ENCODE measurements around the gene WNT1. TPM values are rescaled to one million over a fixed set of nuclear protein-coding genes. Genes with fewer than 3 reads are reported as not detected.
A peak's percentile ranks its signal among the peaks of the same experiment; 100 is the strongest.

Gene WNT1
- total RNA-seq, 3 donors from 2014 or later: not detected

- no peaks in the 10 kb centered on the region for H3K36me3 ChIP-seq (ENCODE audit: low read depth)
- H3K4me1 ChIP-seq (ENCODE audit: low read depth): peaks cover 17% of the 10 kb centered on the region
- intact Hi-C loops (cut with DNase I, micrococcal nuclease): no loop called here
- DNase-seq (peak; percentile 56 to 77 (median 60)), ATAC-seq (peak; percentile 71)
- TF ChIP-seq, protein P1, sequence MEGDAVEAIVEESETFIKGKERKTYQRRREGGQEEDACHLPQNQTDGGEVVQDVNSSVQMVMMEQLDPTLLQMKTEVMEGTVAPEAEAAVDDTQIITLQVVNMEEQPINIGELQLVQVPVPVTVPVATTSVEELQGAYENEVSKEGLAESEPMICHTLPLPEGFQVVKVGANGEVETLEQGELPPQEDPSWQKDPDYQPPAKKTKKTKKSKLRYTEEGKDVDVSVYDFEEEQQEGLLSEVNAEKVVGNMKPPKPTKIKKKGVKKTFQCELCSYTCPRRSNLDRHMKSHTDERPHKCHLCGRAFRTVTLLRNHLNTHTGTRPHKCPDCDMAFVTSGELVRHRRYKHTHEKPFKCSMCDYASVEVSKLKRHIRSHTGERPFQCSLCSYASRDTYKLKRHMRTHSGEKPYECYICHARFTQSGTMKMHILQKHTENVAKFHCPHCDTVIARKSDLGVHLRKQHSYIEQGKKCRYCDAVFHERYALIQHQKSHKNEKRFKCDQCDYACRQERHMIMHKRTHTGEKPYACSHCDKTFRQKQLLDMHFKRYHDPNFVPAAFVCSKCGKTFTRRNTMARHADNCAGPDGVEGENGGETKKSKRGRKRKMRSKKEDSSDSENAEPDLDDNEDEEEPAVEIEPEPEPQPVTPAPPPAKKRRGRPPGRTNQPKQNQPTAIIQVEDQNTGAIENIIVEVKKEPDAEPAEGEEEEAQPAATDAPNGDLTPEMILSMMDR (IDR thresholded peaks at IDR 0.05): no peak
- no peaks in the 10 kb centered on the region for H3K9me3 ChIP-seq
- no peak overlapping the region for H3K4me3 ChIP-seq
Observed at GRCh38 chr12:48985475-48985897, 7.4 kb downstream of the WNT1 start.

DNA sequence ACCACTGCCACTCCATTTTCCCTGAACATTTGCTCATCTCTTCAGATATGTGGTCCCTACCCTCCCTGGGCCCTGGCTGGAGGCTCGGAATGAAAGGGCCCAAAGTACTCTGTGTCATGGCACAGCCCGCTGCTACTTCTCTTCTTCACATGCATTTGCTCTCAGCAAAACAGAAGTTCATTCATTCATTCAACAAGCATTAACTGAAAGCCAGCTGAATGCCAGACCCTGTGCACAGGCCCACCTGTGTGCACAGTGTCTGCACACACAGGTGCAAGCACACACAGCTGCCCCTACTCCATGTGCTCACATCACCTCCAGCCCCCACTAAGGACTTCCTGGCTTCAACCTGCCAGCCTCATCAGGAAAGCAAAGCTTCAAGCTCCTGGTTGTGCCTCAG lies 7.8 kb downstream of the WNT1 start:
- peaks cover 13% of the 10 kb centered on the region for H3K4me1 ChIP-seq (ENCODE audit: low read depth)
- intact Hi-C loops (cut with DNase I, micrococcal nuclease): no loop called here
- DNase-seq: no peak
- H3K9me3 ChIP-seq: no peaks in the 10 kb centered on the region
- H3K4me3 ChIP-seq: no peak overlapping the region
- TF ChIP-seq, protein P1 (IDR thresholded peaks at IDR 0.05): no peak
- no peak for ATAC-seq
- H3K36me3 ChIP-seq (ENCODE audit: low read depth): no peaks in the 10 kb centered on the region

DNA sequence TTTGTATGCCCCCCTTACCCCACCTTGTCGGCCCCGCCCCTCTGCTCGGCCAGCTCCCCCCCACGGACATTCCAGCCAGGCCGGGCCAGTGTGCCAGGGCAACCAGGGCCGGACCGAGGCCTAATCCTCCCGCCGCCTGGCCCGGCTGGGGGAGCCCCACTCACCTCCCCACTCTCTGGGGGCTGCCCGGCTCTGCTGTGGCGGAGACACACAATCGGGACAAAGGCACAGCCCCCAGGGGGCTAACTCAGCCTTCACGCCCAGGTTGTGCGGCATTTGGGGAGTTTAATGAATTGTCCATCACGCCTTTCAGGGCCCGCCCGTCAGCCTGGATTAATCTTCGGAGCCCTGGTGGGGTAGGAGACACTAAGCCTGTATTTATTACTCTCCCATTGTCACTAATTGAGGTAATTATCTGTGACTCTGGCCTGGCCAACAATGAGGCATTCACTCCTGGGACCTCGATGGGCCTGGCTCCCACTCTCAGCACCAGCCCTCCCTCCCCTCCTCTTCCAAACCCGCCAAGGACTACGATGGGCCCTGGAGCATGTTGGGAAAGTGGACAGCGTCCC lies 8.7 kb downstream of the WNT1 start:
- no peak for ATAC-seq
- no peak for DNase-seq
- Histone ChIP-seq H3K36me3 (ENCODE audit: low read depth) (no peaks in the 10 kb centered on the region), H3K4me3 (no peak overlapping the region), H3K4me1 (ENCODE audit: low read depth) (peaks cover 4% of the 10 kb centered on the region), H3K9me3 (no peaks in the 10 kb centered on the region)
- TF ChIP-seq, protein P1 (IDR thresholded peaks at IDR 0.05): no peak
- intact Hi-C loops (cut with DNase I, micrococcal nuclease): no loop called here

DNA sequence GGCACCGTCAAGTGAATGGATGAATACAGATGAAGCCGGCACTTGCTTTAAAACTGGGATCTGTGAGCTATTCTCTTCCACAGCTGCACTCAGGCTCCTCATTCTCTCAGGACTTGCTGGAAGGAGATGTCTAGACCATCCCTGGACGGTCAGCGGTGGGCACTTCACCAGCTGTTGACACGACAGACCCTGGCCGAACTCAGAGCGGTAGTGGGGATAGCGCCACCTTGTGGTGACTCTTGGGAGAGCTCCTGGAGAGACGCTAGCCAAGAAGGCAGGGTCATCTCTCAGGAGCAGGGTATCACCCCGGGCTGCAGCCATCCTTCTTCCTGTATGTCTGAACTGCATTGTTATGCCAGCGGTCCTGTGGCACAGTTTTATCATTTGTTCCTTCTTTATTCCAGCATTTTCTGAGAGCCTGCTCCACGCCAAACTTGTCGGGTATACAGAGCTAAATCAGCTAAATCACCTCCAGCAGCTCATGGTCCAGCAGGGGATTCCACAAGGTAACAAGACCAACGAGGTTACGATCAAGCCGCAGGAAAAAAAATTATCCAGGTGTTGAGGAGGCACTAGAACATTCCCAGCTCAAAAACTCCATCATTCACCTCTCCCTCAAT lies 10.0 kb downstream of the WNT1 start:
- TF ChIP-seq, protein P1 (IDR thresholded peaks at IDR 0.05): peak; percentile 74
- intact Hi-C loops (cut with DNase I, micrococcal nuclease): no loop called here
- Histone ChIP-seq H3K4me1 (ENCODE audit: low read depth) (peaks cover 4% of the 10 kb centered on the region), H3K9me3 (no peaks in the 10 kb centered on the region), H3K4me3 (no peak overlapping the region), H3K36me3 (ENCODE audit: low read depth) (no peaks in the 10 kb centered on the region)
- ATAC-seq (peak; percentile 82), DNase-seq (peak; percentile 61 to 87 (median 79))

- ATAC-seq: no peak
- peaks cover 2% of the 10 kb centered on the region for H3K4me1 ChIP-seq (ENCODE audit: low read depth)
- no peak for DNase-seq
- TF ChIP-seq, protein P1 (IDR thresholded peaks at IDR 0.05): no peak
- intact Hi-C loops (cut with DNase I, micrococcal nuclease): no loop called here
- no peaks in the 10 kb centered on the region for H3K9me3 ChIP-seq
- H3K36me3 ChIP-seq (ENCODE audit: low read depth): no peaks in the 10 kb centered on the region
- no peak overlapping the region for H3K4me3 ChIP-seq
Observed at GRCh38 chr12:48990552-48990951, 12.4 kb downstream of the WNT1 start.

All from mucosa of descending colon (tissue), 3 donors.